GM19452 (cell line): Measurements from ENCODE around the gene TP53TG5.

Source experiments
- ATAC-seq: cut with Tn5 transposase; IDR thresholded peaks from one replicate; pipeline ENCODE4 v1.9.1; 2021; ENCODE audit not compliant: unreplicated experiment

The TP53TG5 gene

GRCh38 chr20:45405571-45406259 lies 27.6 kb upstream of the TP53TG5 start:
- ATAC-seq = no peak

- ATAC-seq = no peak
These were observed 26.3 kb upstream of the TP53TG5 start for GRCh38 chr20:45404438-45404837.

- no peak for ATAC-seq
These were observed 24.8 kb upstream of the TP53TG5 start for GRCh38 chr20:45402946-45403345.

- no peak for ATAC-seq
These were observed 22.4 kb upstream of the TP53TG5 start for GRCh38 chr20:45400346-45401031.

GRCh38 chr20:45399018-45399417 lies 20.9 kb upstream of the TP53TG5 start:
- no peak for ATAC-seq

- no peak for ATAC-seq
These were observed 16.9 kb upstream of the TP53TG5 start for GRCh38 chr20:45395114-45395415.

GRCh38 chr20:45394221-45395113 lies 16.3 kb upstream of the TP53TG5 start:
- no peak for ATAC-seq

GRCh38 chr20:45392733-45393132 lies 14.6 kb upstream of the TP53TG5 start:
- ATAC-seq = no peak

- ATAC-seq = no peak
These were observed 13.4 kb upstream of the TP53TG5 start for GRCh38 chr20:45391559-45391958.

GRCh38 chr20:45390931-45391330 lies 12.8 kb upstream of the TP53TG5 start:
- ATAC-seq = no peak

GRCh38 chr20:45387274-45387673 lies 9.1 kb upstream of the TP53TG5 start:
- no peak for ATAC-seq

- no peak for ATAC-seq
These were observed 856 bp downstream of the TP53TG5 start for GRCh38 chr20:45377269-45377668.

GRCh38 chr20:45374966-45375365 lies 3.2 kb downstream of the TP53TG5 start:
- ATAC-seq = no peak

GRCh38 chr20:45374101-45374467 lies 4.0 kb downstream of the TP53TG5 start:
- no peak for ATAC-seq

- peak; percentile 80 for ATAC-seq
These were observed 4.6 kb downstream of the TP53TG5 start for GRCh38 chr20:45373353-45374100.

GRCh38 chr20:45372646-45373352 lies 5.3 kb downstream of the TP53TG5 start:
- ATAC-seq = no peak

GRCh38 chr20:45372241-45372640 lies 5.9 kb downstream of the TP53TG5 start:
- ATAC-seq = no peak

- ATAC-seq = no peak
These were observed 7.5 kb downstream of the TP53TG5 start for GRCh38 chr20:45370571-45371160.

- ATAC-seq = peak; percentile 74
These were observed 9.7 kb downstream of the TP53TG5 start for GRCh38 chr20:45368221-45368980.
